H9 (cell line): Measurements from ENCODE around the gene RTP1. TPM values are rescaled to one million over a fixed set of nuclear protein-coding genes. Genes with fewer than 3 reads are reported as not detected.

Experiments
- DNase-seq: peaks from one replicate; pipeline ENCODE4 v3.0.0-alpha.2; 2017
- H2AFZ ChIP-seq: one replicate; pipeline ENCODE4 v1.6.1; 2013; ENCODE audit warnings: mild to moderate bottlenecking, low read length, control low read depth, moderate library complexity
- H2AK5ac ChIP-seq: 2 replicates; pipeline ENCODE4 v1.6.1; 2013; ENCODE audit warnings: low read length, control low read depth, mixed read lengths; ENCODE audit not compliant: insufficient read length
- H2BK120ac ChIP-seq: one replicate; pipeline ENCODE4 v1.6.1; 2013; ENCODE audit warnings: low read depth, mild to moderate bottlenecking, low read length, control low read depth, inconsistent platforms; ENCODE audit not compliant: poor library complexity, severe bottlenecking
- H2BK12ac ChIP-seq: 2 replicates; pipeline ENCODE4 v1.6.1; 2013; ENCODE audit warnings: low read length, control low read depth, mixed read lengths, low read depth; ENCODE audit not compliant: insufficient read length
- H2BK15ac ChIP-seq: 2 replicates; pipeline ENCODE4 v1.6.1; 2013; ENCODE audit warnings: low read depth, low read length, control low read depth
- H2BK20ac ChIP-seq: one replicate; pipeline ENCODE4 v1.6.1; 2013; ENCODE audit warnings: low read depth, mild to moderate bottlenecking, low read length, control low read depth, inconsistent platforms; ENCODE audit not compliant: poor library complexity, severe bottlenecking
- H2BK5ac ChIP-seq: 2 replicates; pipeline ENCODE4 v1.6.1; 2013; ENCODE audit warnings: low read length, control low read depth, mixed read lengths; ENCODE audit not compliant: insufficient read length
- H3K14ac ChIP-seq: 2 replicates; pipeline ENCODE4 v1.6.1; 2013; ENCODE audit warnings: low read length, control low read depth; ENCODE audit not compliant: insufficient read depth
- H3K18ac ChIP-seq: 2 replicates; pipeline ENCODE4 v1.6.1; 2013; ENCODE audit warnings: low read depth, mild to moderate bottlenecking, mixed read lengths, low read length, control low read depth; ENCODE audit not compliant: insufficient read length
- H3K23ac ChIP-seq: 2 replicates; pipeline ENCODE4 v1.6.1; 2013; ENCODE audit warnings: low read length, control low read depth, mixed read lengths, low read depth; ENCODE audit not compliant: insufficient read length
- H3K23me2 ChIP-seq: 2 replicates; pipeline ENCODE4 v1.6.1; 2013; ENCODE audit warnings: low read depth, mild to moderate bottlenecking, mixed read lengths, low read length, control low read depth; ENCODE audit not compliant: insufficient read length, poor library complexity, severe bottlenecking
- H3K27ac ChIP-seq: 2 replicates; pipeline ENCODE4 v1.5.1; 2013; ENCODE audit warnings: low read length, control low read depth, mixed read lengths, low read depth; ENCODE audit not compliant: insufficient read length
- H3K27me3 ChIP-seq: 2 replicates; pipeline ENCODE4 v1.6.1; 2013; ENCODE audit warnings: low read length, control low read depth, inconsistent platforms; ENCODE audit not compliant: insufficient read depth
- H3K4ac ChIP-seq: 2 replicates; pipeline ENCODE4 v1.6.1; 2013; ENCODE audit warnings: low read depth, mild to moderate bottlenecking, control low read depth, inconsistent platforms, low read length, moderate library complexity
- H3K4me1 ChIP-seq: 2 replicates; pipeline ENCODE4 v1.6.1; 2013; ENCODE audit warnings: low read length, control low read depth, inconsistent platforms; ENCODE audit not compliant: insufficient read depth
- H3K4me2 ChIP-seq: 2 replicates; pipeline ENCODE4 v1.6.1; 2013; ENCODE audit warnings: low read length, control low read depth, mixed read lengths; ENCODE audit not compliant: insufficient read length, insufficient read depth
- H3K56ac ChIP-seq: 2 replicates; pipeline ENCODE4 v1.6.1; 2013; ENCODE audit warnings: low read depth, mild to moderate bottlenecking, mixed read lengths, low read length, control low read depth; ENCODE audit not compliant: insufficient read length
- H3K79me1 ChIP-seq: 2 replicates; pipeline ENCODE4 v1.6.1; 2013; ENCODE audit warnings: low read depth, mild to moderate bottlenecking, moderate library complexity, low read length, control low read depth, inconsistent platforms; ENCODE audit not compliant: insufficient read depth, poor library complexity, severe bottlenecking
- H3K79me2 ChIP-seq: 2 replicates; pipeline ENCODE4 v1.6.1; 2013; ENCODE audit warnings: low read length, control low read depth, inconsistent platforms; ENCODE audit not compliant: insufficient read depth
- H3K9ac ChIP-seq: 2 replicates; pipeline ENCODE4 v1.6.1; 2013; ENCODE audit warnings: low read length, control low read depth, mixed read lengths; ENCODE audit not compliant: insufficient read length; ENCODE audit errors: extremely low read depth
- H3K9me3 ChIP-seq: one replicate; pipeline ENCODE4 v1.6.1; 2013; ENCODE audit warnings: low read depth, low read length, inconsistent platforms; ENCODE audit not compliant: control insufficient read depth
- H3T11ph ChIP-seq: one replicate; pipeline ENCODE4 v1.6.1; 2013; ENCODE audit warnings: mild to moderate bottlenecking, low read length, control low read depth, inconsistent platforms
- H4K20me1 ChIP-seq: one replicate; pipeline ENCODE4 v1.6.1; 2013; ENCODE audit not compliant: control insufficient read depth, insufficient read length, insufficient read depth
- H4K5ac ChIP-seq: 2 replicates; pipeline ENCODE4 v1.6.1; 2013; ENCODE audit warnings: low read depth, mild to moderate bottlenecking, mixed read lengths, low read length, control low read depth; ENCODE audit not compliant: insufficient read length
- H4K8ac ChIP-seq: replicated peaks from 2 replicates; pipeline ENCODE4 v1.6.1; 2013; ENCODE audit warnings: low read length, control low read depth, mixed read lengths, low read depth; ENCODE audit not compliant: insufficient read length
- H4K91ac ChIP-seq: 2 replicates; pipeline ENCODE4 v1.6.1; 2013; ENCODE audit warnings: low read depth, mild to moderate bottlenecking, moderate library complexity, mixed read lengths, low read length, control low read depth; ENCODE audit not compliant: insufficient read length
- H3K27ac Mint-ChIP-seq, 3 experiments: 2 replicates in 2 of 3; 3 replicates in 1 of 3; pipeline ENCODE4 v1.8.0; 2020 to 2021; ENCODE audit warnings: mixed read lengths in 3 of 3, mild to moderate bottlenecking in 1 of 3, moderate library complexity in 1 of 3
- H3K27me3 Mint-ChIP-seq: 2 replicates; pipeline ENCODE4 v1.8.0; 2021; ENCODE audit warnings: low read depth, mild to moderate bottlenecking, moderate library complexity, mixed read lengths
- H3K36me3 Mint-ChIP-seq, 3 experiments: 2 replicates in 2 of 3; 3 replicates in 1 of 3; pipeline ENCODE4 v1.8.0; 2020 to 2021; ENCODE audit warnings: low read depth in 3 of 3, mixed read lengths in 3 of 3; ENCODE audit not compliant: insufficient read depth in 1 of 3
- H3K4me1 Mint-ChIP-seq, 2 experiments: 2 replicates each; pipeline ENCODE4 v1.8.0; 2020; ENCODE audit warnings: mixed read lengths in 2 of 2
- H3K4me3 Mint-ChIP-seq, 2 experiments: 2 replicates in 1 of 2; 3 replicates in 1 of 2; pipeline ENCODE4 v1.8.0; 2020 to 2021; ENCODE audit warnings: mild to moderate bottlenecking in 2 of 2, mixed read lengths in 2 of 2, moderate library complexity in 1 of 2
- H3K9me3 Mint-ChIP-seq, 2 experiments: 2 replicates in 1 of 2; 3 replicates in 1 of 2; pipeline ENCODE4 v1.8.0; 2020; ENCODE audit warnings: mild to moderate bottlenecking in 2 of 2, mixed read lengths in 2 of 2, moderate library complexity in 1 of 2
- CTCF ChIP-seq: fragments of 200-600 bp; sonication (generic); conservative IDR thresholded peaks from 3 replicates; pipeline ENCODE4 v1.8.0; 2021; ENCODE audit warnings: antibody characterized with exemption, mild to moderate bottlenecking
- WGBS: extraction: QIAGEN DNeasy Blood & Tissue Kit; methylation state at CpG from one replicate; pipeline ENCODE4 v1.1.7; 2013; ENCODE audit warnings: missing lambda C conversion rate, low lambda C conversion rate, mixed read lengths; ENCODE audit not compliant: insufficient read length; ENCODE audit errors: extremely low coverage; 5-methylcytosine and 5-hydroxymethylcytosine counted together
- total RNA-seq: library from RNA; stranded (reverse); gene quantifications from 2 replicates; pipeline ENCODE4 v1.2.1, GENCODE V29; 2021

The RTP1 gene
- total RNA-seq, 1 experiment from 2014 or later: 6.6 TPM

- Mint-ChIP-seq H3K4me3 (peak overlapping the region in 1 of 2 experiments; percentile 51; a peak in 2 of 5 replicates), H3K9me3 (peaks cover 0 to 2% of the 10 kb centered on the region in 2 experiments; a peak in 1 of 5 replicates), H3K27ac (peak overlapping the region; percentile 63 to 96 (median 89)), H3K36me3 (peaks cover 0 to 8% (median 0%) of the 10 kb centered on the region in 3 experiments; a peak in 3 of 7 replicates), H3K27me3 (no peaks in the 10 kb centered on the region; the same call in 1 of the 2 replicates), H3K4me1 (peaks cover 64 to 83% of the 10 kb centered on the region in 2 experiments)
- no peak for TF ChIP-seq CTCF
- Histone ChIP-seq H3K18ac (no peak overlapping the region), H2AFZ (no peak overlapping the region), H4K20me1 (no peaks in the 10 kb centered on the region), H2BK15ac (no peak overlapping the region), H2BK5ac (no peak overlapping the region), H4K91ac (no peak overlapping the region), H2AK5ac (no peak overlapping the region), H3K79me2 (no peaks in the 10 kb centered on the region), H3K14ac (no peak overlapping the region; the same call in 1 of the 2 replicates), H4K8ac (no peak overlapping the region), H3K4me2 (peak overlapping the region; percentile 30), H3K23me2 (no peaks in the 10 kb centered on the region), H3K56ac (no peak overlapping the region), H2BK120ac (peak overlapping the region; percentile 78), H3K4me1 (peaks cover 20% of the 10 kb centered on the region), H3K4ac (no peak overlapping the region; the same call in 1 of the 2 replicates), H2BK12ac (no peak overlapping the region), H3K9me3 (no peaks in the 10 kb centered on the region), H2BK20ac (no peak overlapping the region), H3K27ac (peak overlapping the region; percentile 96), H3K27me3 (no peaks in the 10 kb centered on the region), H4K5ac (no peak overlapping the region), H3T11ph (no peak overlapping the region), H3K79me1 (no peaks in the 10 kb centered on the region), H3K9ac (peak overlapping the region; percentile 51), H3K23ac (no peak overlapping the region)
- peak; percentile 92 for DNase-seq
- no CpG with 5 or more reads among the region's 4 CpGs for WGBS
Observed at GRCh38 chr3:187185759-187186158, 11.5 kb upstream of the RTP1 start.
